Sigmoid colon (tissue), 7 donors: ENCODE results near the gene VPS13C. TPM values are rescaled to one million over a fixed set of nuclear protein-coding genes. Genes with fewer than 3 reads are reported as not detected.
A peak's percentile ranks its signal among the peaks of the same experiment; 100 is the strongest.

ENCODE experiments used
- DNase-seq: peaks from one replicate; pipeline ENCODE4 v3.0.0-alpha.2; 2019
- H3K27ac ChIP-seq, 4 donors: fragments of 200-600 bp; sonication (generic); one replicate each; pipeline ENCODE4 v1.5.1; 2016 to 2019; ENCODE audit warnings: mild to moderate bottlenecking in 1 of 4
- H3K27me3 ChIP-seq, 3 donors: fragments of 200-600 bp; sonication (generic); one replicate each; pipeline ENCODE4 v1.5.1; 2019; ENCODE audit warnings: mild to moderate bottlenecking in 1 of 3
- H3K36me3 ChIP-seq, 4 donors: fragments of 200-600 bp; sonication (generic); one replicate each; pipeline ENCODE4 v1.5.1; 2016 to 2019
- H3K4me1 ChIP-seq, 4 donors: fragments of 200-600 bp; sonication (generic); one replicate each; pipeline ENCODE4 v1.5.1; 2017 to 2019
- H3K4me3 ChIP-seq, 4 donors: fragments of 200-600 bp; sonication (generic); one replicate each; pipeline ENCODE4 v1.5.1; 2017 to 2019; ENCODE audit warnings: mild to moderate bottlenecking in 2 of 4, moderate library complexity in 1 of 4
- H3K9me3 ChIP-seq, 4 donors: fragments of 200-600 bp in 3 of 4; sonication (generic) in 3 of 4; one replicate each; pipeline versions ENCODE4 v1.5.1 to v1.6.1; 2013 to 2019
- EP300 ChIP-seq, 4 donors: sonication (generic); formaldehyde crosslinking; IDR thresholded peaks; one replicate each; pipeline ENCODE4 v1.6.1; 2017; ENCODE audit warnings: antibody characterized with exemption in 4 of 4
- POLR2A ChIP-seq, 2 donors: fragments of 450-650 bp; IDR thresholded peaks; one replicate each; pipeline ENCODE4 v1.6.1; 2016; ENCODE audit warnings: antibody characterized with exemption in 2 of 2, mild to moderate bottlenecking in 2 of 2, moderate library complexity in 2 of 2
- POLR2AphosphoS5 ChIP-seq, 4 donors: sonication (generic); formaldehyde crosslinking; IDR thresholded peaks; one replicate each; pipeline ENCODE4 v1.6.1; 2017; ENCODE audit warnings: antibody characterized with exemption in 4 of 4
- WGBS, 2 donors: extraction: QIAGEN DNeasy Blood & Tissue Kit; methylation state at CpG; one replicate each; pipeline ENCODE4 v1.1.7; 2013; 5-methylcytosine and 5-hydroxymethylcytosine counted together
- intact Hi-C: fragments of 100-400 bp; cut with DNase I; formaldehyde crosslinking; loops from one replicate; pipeline ENCODE4 v1.15.1; 2023
- polyA plus RNA-seq, 3 donors: library from polyadenylated mRNA; stranded (reverse); fragments of 200-250 nt; gene quantifications; one replicate each; pipeline ENCODE4 v1.2.3, GENCODE V29; 2013
- total RNA-seq, 4 donors: library from RNA; depleted of rRNA; stranded (reverse); fragments of >200 nt; gene quantifications; one replicate each; pipeline ENCODE4 v1.1.0, GENCODE V29; 2016
- TF ChIP-seq, protein P1 (sequence below), 4 experiments: fragments of 450-650 bp in 3 of 4; fragments of 200-600 bp in 1 of 4; IDR thresholded peaks; one replicate each; pipeline ENCODE4 v1.5.1; 2016 to 2019; ENCODE audit warnings: antibody characterized with exemption in 4 of 4, mild to moderate bottlenecking in 3 of 4, moderate library complexity in 2 of 4
- donor health status: healthy with polysubstance abuse.
- donor health status: Bipolar disorder and iron deficiency.
- donor health status: healthy.

Gene VPS13C
- total and polyA plus RNA-seq, 7 donors = 2.1 to 112 (median 71.5) TPM

GRCh38 chr15:61835496-61836106 is 224.6 kb downstream of the VPS13C start:
- Histone ChIP-seq H3K27ac (no peak overlapping the region), H3K9me3 (no peaks in the 10 kb centered on the region), H3K36me3 (no peaks in the 10 kb centered on the region), H3K4me1 (peaks cover 0 to 5% (median 0%) of the 10 kb centered on the region in 4 donors), H3K27me3 (no peaks in the 10 kb centered on the region), H3K4me3 (no peak overlapping the region)
- intact Hi-C loops = loop anchor here (2.0 to 10.0 kb wide), 2 partner anchors 771 to 1327 kb away; no protein-coding TSS in a partner anchor
- peak; percentile 79 for DNase-seq
- 9 to 12% methylated on average over 9 of the region's 9 CpGs for WGBS, 2 donors
- TF ChIP-seq POLR2A (IDR thresholded peaks at IDR 0.05) (no peak), EP300 (IDR thresholded peaks at IDR 0.05) (no peak)
- TF ChIP-seq, protein P1, sequence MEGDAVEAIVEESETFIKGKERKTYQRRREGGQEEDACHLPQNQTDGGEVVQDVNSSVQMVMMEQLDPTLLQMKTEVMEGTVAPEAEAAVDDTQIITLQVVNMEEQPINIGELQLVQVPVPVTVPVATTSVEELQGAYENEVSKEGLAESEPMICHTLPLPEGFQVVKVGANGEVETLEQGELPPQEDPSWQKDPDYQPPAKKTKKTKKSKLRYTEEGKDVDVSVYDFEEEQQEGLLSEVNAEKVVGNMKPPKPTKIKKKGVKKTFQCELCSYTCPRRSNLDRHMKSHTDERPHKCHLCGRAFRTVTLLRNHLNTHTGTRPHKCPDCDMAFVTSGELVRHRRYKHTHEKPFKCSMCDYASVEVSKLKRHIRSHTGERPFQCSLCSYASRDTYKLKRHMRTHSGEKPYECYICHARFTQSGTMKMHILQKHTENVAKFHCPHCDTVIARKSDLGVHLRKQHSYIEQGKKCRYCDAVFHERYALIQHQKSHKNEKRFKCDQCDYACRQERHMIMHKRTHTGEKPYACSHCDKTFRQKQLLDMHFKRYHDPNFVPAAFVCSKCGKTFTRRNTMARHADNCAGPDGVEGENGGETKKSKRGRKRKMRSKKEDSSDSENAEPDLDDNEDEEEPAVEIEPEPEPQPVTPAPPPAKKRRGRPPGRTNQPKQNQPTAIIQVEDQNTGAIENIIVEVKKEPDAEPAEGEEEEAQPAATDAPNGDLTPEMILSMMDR (IDR thresholded peaks at IDR 0.05) = peak; percentile 66 to 96 (median 73)

DNA sequence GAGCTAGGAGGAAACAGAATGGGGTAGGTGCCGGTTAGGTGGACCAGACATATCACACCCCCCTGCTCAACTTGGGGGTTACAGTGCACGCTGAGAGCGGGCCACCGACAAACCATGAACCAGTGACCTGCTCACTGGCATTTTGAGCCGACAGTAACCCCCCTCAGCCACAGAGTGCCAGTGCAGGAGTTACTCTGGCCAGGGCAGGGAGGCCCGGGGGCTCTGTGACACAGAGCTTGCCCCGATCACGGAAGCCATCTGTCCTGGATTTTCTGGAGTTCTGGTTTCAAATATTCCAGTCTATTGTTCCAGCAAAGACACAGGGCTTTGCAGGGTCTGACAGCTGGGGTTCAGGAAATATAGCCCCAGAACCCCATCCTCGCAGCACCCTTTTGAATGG is 225.2 kb downstream of the VPS13C start:
- no peaks in the 10 kb centered on the region for H3K9me3 ChIP-seq
- H3K36me3 ChIP-seq = no peaks in the 10 kb centered on the region
- no peaks in the 10 kb centered on the region for H3K27me3 ChIP-seq
- no peak for TF ChIP-seq POLR2A (IDR thresholded peaks at IDR 0.05)
- TF ChIP-seq POLR2AphosphoS5 (IDR thresholded peaks at IDR 0.05) = no peak
- TF ChIP-seq, protein P1 (IDR thresholded peaks at IDR 0.05) = no peak
- no peak for TF ChIP-seq EP300 (IDR thresholded peaks at IDR 0.05)
- peaks cover 0 to 5% (median 0%) of the 10 kb centered on the region in 4 donors for H3K4me1 ChIP-seq
- H3K27ac ChIP-seq = no peak overlapping the region
- no peak overlapping the region for H3K4me3 ChIP-seq
- intact Hi-C loops = loop anchor here (2.0 to 10.0 kb wide), 2 partner anchors 770 to 1326 kb away; no protein-coding TSS in a partner anchor
- WGBS, 2 donors = 75 to 83% methylated on average over 9 of the region's 9 CpGs
- no peak for DNase-seq

- Histone ChIP-seq H3K27me3 (no peaks in the 10 kb centered on the region), H3K27ac (no peak overlapping the region), H3K4me3 (no peak overlapping the region), H3K9me3 (no peaks in the 10 kb centered on the region), H3K4me1 (peaks cover 0 to 5% (median 0%) of the 10 kb centered on the region in 4 donors), H3K36me3 (no peaks in the 10 kb centered on the region)
- WGBS, 2 donors = 27 to 32% methylated on average over 16 of the region's 16 CpGs
- peak; percentile 88 for DNase-seq
- intact Hi-C loops = loop anchor here (2.0 to 10.0 kb wide), 3 partner anchors 769 to 1325 kb away; no protein-coding TSS in a partner anchor
- no peak for TF ChIP-seq POLR2A (IDR thresholded peaks at IDR 0.05)
- TF ChIP-seq, protein P1 (IDR thresholded peaks at IDR 0.05) = peak; percentile 78 to 95 (median 85)
- TF ChIP-seq EP300 (IDR thresholded peaks at IDR 0.05) = no peak
- TF ChIP-seq POLR2AphosphoS5 (IDR thresholded peaks at IDR 0.05) = no peak
These were observed 226.1 kb downstream of the VPS13C start for GRCh38 chr15:61834076-61834697.

DNA sequence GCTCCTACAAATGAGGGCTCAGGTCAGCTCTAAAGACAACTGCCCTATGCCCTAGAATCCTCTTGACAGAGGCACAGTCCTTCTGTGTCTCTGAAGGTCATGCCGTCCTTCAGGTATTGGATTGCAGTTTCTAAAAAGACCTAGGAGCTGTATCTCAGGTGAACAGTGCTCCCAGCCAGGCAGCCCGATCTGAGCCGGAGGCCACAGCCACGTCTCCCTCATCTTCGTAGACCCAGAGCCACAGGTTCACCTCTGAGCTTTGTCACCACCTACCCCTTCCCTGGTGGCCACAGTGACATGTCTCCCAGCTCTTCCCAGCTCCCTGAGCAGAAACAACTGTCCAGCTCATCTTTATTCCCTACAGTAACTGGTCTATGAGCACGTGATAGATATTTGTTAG is 228.0 kb downstream of the VPS13C start:
- TF ChIP-seq EP300 (IDR thresholded peaks at IDR 0.05) (no peak), POLR2AphosphoS5 (IDR thresholded peaks at IDR 0.05) (no peak)
- TF ChIP-seq, protein P1 (IDR thresholded peaks at IDR 0.05) = no peak
- intact Hi-C loops = loop anchor here (5.0 to 10.0 kb wide), 2 partner anchors 767 to 1245 kb away; no protein-coding TSS in a partner anchor
- WGBS, 2 donors = 90 to 91% methylated on average over 6 of the region's 6 CpGs
- Histone ChIP-seq H3K9me3 (no peaks in the 10 kb centered on the region), H3K27me3 (no peaks in the 10 kb centered on the region), H3K27ac (no peak overlapping the region), H3K4me3 (no peak overlapping the region), H3K36me3 (no peaks in the 10 kb centered on the region), H3K4me1 (peaks cover 0 to 5% (median 0%) of the 10 kb centered on the region in 4 donors)
- DNase-seq = no peak
